Astrocyte (in vitro differentiated cells and primary cell): ENCODE data around the gene PAMR1. TPM values are rescaled to one million over a fixed set of nuclear protein-coding genes. Genes with fewer than 3 reads are reported as not detected.

ENCODE experiments used
- DNase-seq: peaks from one replicate; pipeline ENCODE4 v3.0.0-alpha.2; 2010; ENCODE audit warnings: low read depth
- FAIRE-seq: peaks from 2 replicates; lab custom pipeline; 2011; peaks lifted over from hg19 to GRCh38; lab: Jason Lieb, UNC
- H2AFZ ChIP-seq: 2 replicates; pipeline ENCODE4 v1.6.0; 2012; ENCODE audit warnings: low read depth, low read length, inconsistent platforms
- H3K27ac ChIP-seq: 2 replicates; pipeline ENCODE4 v1.5.1; 2011; ENCODE audit warnings: low read depth, low read length, inconsistent platforms
- H3K27me3 ChIP-seq: 2 replicates; pipeline ENCODE4 v1.6.0; 2011; ENCODE audit warnings: low read length, inconsistent platforms; ENCODE audit not compliant: insufficient read depth
- H3K36me3 ChIP-seq: 2 replicates; pipeline ENCODE4 v1.5.1; 2011; ENCODE audit warnings: low read length, inconsistent platforms; ENCODE audit not compliant: insufficient read depth
- H3K4me1 ChIP-seq: 2 replicates; pipeline ENCODE4 v1.5.1; 2011; ENCODE audit warnings: low read length, inconsistent platforms; ENCODE audit not compliant: insufficient read depth
- H3K4me2 ChIP-seq: 2 replicates; pipeline ENCODE4 v1.6.0; 2012; ENCODE audit warnings: low read length, inconsistent platforms
- H3K4me3 ChIP-seq: 2 replicates; pipeline ENCODE4 v1.5.1; 2011; ENCODE audit warnings: low read depth, mild to moderate bottlenecking, low read length, inconsistent platforms; ENCODE audit not compliant: insufficient read depth
- H3K79me2 ChIP-seq: 2 replicates; pipeline ENCODE4 v1.6.0; 2012; ENCODE audit warnings: mild to moderate bottlenecking, low read length, inconsistent platforms; ENCODE audit not compliant: insufficient read depth
- H3K9ac ChIP-seq: 2 replicates; pipeline ENCODE4 v1.6.0; 2012; ENCODE audit warnings: mild to moderate bottlenecking, low read length, inconsistent platforms
- H3K9me3 ChIP-seq: 2 replicates; pipeline ENCODE4 v1.5.1; 2012; ENCODE audit warnings: low read depth, mild to moderate bottlenecking, low read length, inconsistent platforms; ENCODE audit not compliant: insufficient read depth
- H4K20me1 ChIP-seq: 2 replicates; pipeline ENCODE4 v1.6.0; 2012; ENCODE audit warnings: low read length, inconsistent platforms; ENCODE audit not compliant: insufficient read depth
- H3K27ac Mint-ChIP-seq: one replicate; pipeline ENCODE4 v1.8.0; 2021; ENCODE audit warnings: mild to moderate bottlenecking, mixed read lengths; ENCODE audit not compliant: unreplicated experiment
- H3K27me3 Mint-ChIP-seq: one replicate; pipeline ENCODE4 v1.8.0; 2021; ENCODE audit warnings: low read depth, mixed read lengths; ENCODE audit not compliant: unreplicated experiment
- H3K36me3 Mint-ChIP-seq: one replicate; pipeline ENCODE4 v1.8.0; 2021; ENCODE audit warnings: low read depth, mixed read lengths; ENCODE audit not compliant: unreplicated experiment
- H3K4me1 Mint-ChIP-seq: one replicate; pipeline ENCODE4 v1.8.0; 2021; ENCODE audit warnings: low read depth, mixed read lengths; ENCODE audit not compliant: unreplicated experiment
- H3K4me3 Mint-ChIP-seq: one replicate; pipeline ENCODE4 v1.8.0; 2021; ENCODE audit warnings: mild to moderate bottlenecking, moderate library complexity, mixed read lengths; ENCODE audit not compliant: unreplicated experiment
- H3K9me3 Mint-ChIP-seq: one replicate; pipeline ENCODE4 v1.8.0; 2021; ENCODE audit warnings: mild to moderate bottlenecking, mixed read lengths; ENCODE audit not compliant: unreplicated experiment
- EZH2 ChIP-seq: IDR thresholded peaks from 2 replicates; pipeline ENCODE4 v1.6.1; 2012; ENCODE audit warnings: mild to moderate bottlenecking, low read length, inconsistent platforms; ENCODE audit not compliant: insufficient read depth
- total RNA-seq: library from RNA; stranded (reverse); gene quantifications from 2 replicates; pipeline ENCODE4 v1.2.1, GENCODE V29; 2021
- TF ChIP-seq, protein P1 (sequence below): IDR thresholded peaks from 2 replicates; pipeline ENCODE4 v1.5.1; 2011; ENCODE audit warnings: low read depth, mild to moderate bottlenecking, inconsistent platforms, low read length, moderate library complexity; ENCODE audit not compliant: insufficient read depth

PAMR1 gene
- total RNA-seq, 1 donor from 2014 or later, result 12.6 TPM

DNA sequence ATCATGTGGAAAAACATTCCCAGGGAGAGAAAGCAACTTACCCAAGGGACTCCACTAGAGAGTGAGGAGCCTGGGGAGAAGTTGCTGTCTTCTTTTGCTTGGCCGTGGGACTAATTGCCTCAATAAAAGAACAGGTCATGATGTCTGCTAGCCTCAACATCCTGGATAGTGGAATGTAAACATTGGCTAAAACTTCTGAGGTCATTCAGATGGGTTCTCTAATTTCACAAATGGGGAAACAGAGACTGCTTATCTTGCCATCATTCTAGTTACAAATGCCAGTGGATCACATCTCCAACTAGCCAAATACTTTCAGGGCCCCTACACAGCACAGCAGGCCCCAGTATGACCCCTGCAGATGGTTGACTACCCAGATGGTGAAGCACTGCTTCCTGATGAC is 28.4 kb upstream of the PAMR1 start:
- Histone ChIP-seq H2AFZ (no peak overlapping the region), H3K79me2 (no peaks in the 10 kb centered on the region), H3K27ac (peak overlapping the region; percentile 36), H3K4me2 (peak overlapping the region; percentile 49), H3K9me3 (no peaks in the 10 kb centered on the region), H3K4me1 (peaks cover 26% of the 10 kb centered on the region), H3K4me3 (no peak overlapping the region), H3K36me3 (no peaks in the 10 kb centered on the region), H3K27me3 (no peaks in the 10 kb centered on the region), H3K9ac (no peak overlapping the region), H4K20me1 (no peaks in the 10 kb centered on the region)
- FAIRE-seq (no peak), DNase-seq (peak; percentile 96)
- H3K36me3 Mint-ChIP-seq, result no peaks in the 10 kb centered on the region
- H3K9me3 Mint-ChIP-seq, result no peaks in the 10 kb centered on the region
- H3K4me1 Mint-ChIP-seq, result peaks cover 35% of the 10 kb centered on the region
- TF ChIP-seq, protein P1, sequence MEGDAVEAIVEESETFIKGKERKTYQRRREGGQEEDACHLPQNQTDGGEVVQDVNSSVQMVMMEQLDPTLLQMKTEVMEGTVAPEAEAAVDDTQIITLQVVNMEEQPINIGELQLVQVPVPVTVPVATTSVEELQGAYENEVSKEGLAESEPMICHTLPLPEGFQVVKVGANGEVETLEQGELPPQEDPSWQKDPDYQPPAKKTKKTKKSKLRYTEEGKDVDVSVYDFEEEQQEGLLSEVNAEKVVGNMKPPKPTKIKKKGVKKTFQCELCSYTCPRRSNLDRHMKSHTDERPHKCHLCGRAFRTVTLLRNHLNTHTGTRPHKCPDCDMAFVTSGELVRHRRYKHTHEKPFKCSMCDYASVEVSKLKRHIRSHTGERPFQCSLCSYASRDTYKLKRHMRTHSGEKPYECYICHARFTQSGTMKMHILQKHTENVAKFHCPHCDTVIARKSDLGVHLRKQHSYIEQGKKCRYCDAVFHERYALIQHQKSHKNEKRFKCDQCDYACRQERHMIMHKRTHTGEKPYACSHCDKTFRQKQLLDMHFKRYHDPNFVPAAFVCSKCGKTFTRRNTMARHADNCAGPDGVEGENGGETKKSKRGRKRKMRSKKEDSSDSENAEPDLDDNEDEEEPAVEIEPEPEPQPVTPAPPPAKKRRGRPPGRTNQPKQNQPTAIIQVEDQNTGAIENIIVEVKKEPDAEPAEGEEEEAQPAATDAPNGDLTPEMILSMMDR, result no peak
- no peak for TF ChIP-seq EZH2
- no peaks in the 10 kb centered on the region for H3K27me3 Mint-ChIP-seq
- peak overlapping the region; percentile 4 for H3K4me3 Mint-ChIP-seq
- peak overlapping the region; percentile 59 for H3K27ac Mint-ChIP-seq

DNA sequence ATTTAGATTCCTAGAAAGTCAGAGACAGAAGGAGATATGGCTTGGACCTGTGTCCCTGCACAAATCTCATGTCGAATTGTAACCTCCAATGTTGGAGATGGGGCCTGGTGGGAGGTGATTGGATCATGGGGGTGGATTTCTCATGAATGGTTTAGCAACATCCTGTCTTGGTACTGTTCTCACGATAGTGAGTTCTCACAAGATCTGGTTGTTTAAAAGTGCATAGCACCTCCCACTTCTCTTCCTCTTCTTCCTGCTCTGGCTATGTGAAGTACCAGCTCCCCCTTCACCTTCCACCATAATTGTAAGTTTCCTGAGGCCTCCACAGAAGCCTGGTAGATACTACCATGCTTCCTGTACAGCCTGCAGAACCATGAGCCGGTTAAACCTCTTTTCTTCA is 27.6 kb upstream of the PAMR1 start:
- no peak for FAIRE-seq
- H3K9me3 Mint-ChIP-seq, result peaks cover under 1% of the 10 kb centered on the region
- no peaks in the 10 kb centered on the region for H3K36me3 Mint-ChIP-seq
- no peak overlapping the region for H3K27ac ChIP-seq
- no peaks in the 10 kb centered on the region for H3K27me3 ChIP-seq
- no peak for TF ChIP-seq EZH2
- TF ChIP-seq, protein P1, result no peak
- no peaks in the 10 kb centered on the region for H3K79me2 ChIP-seq
- H3K27me3 Mint-ChIP-seq, result no peaks in the 10 kb centered on the region
- H3K9me3 ChIP-seq, result no peaks in the 10 kb centered on the region
- H3K4me3 Mint-ChIP-seq, result no peak overlapping the region
- no peaks in the 10 kb centered on the region for H3K36me3 ChIP-seq
- peaks cover 26% of the 10 kb centered on the region for H3K4me1 ChIP-seq
- no peak overlapping the region for H3K4me3 ChIP-seq
- peaks cover 39% of the 10 kb centered on the region for H3K4me1 Mint-ChIP-seq
- no peak for DNase-seq
- no peak overlapping the region for H3K27ac Mint-ChIP-seq
- no peak overlapping the region for H2AFZ ChIP-seq
- no peak overlapping the region for H3K9ac ChIP-seq
- H4K20me1 ChIP-seq, result no peaks in the 10 kb centered on the region
- no peak overlapping the region for H3K4me2 ChIP-seq

DNA sequence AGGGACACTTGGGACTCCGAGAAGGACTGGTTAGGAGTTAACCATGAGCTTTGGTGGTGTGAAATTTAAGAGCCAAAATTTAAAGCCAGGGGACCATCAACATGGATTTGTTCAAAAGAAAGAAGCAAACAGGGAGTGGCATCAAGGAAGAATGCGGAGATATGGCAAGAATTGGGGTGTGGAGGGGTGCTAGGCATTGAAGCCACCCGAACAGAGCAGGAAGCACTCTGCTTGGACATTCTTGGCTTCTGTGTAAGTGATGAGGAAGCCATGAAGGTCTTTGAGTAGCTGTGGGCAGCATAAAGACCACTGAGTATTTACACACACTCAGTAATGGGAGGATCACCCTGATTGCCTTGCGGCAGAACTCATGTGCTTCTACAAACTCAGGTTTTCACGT is 27.2 kb upstream of the PAMR1 start:
- no peaks in the 10 kb centered on the region for H3K27me3 Mint-ChIP-seq
- FAIRE-seq (no peak), DNase-seq (no peak)
- Histone ChIP-seq H3K9ac (no peak overlapping the region), H2AFZ (no peak overlapping the region), H3K4me2 (no peak overlapping the region), H4K20me1 (no peaks in the 10 kb centered on the region), H3K4me1 (peaks cover 26% of the 10 kb centered on the region), H3K27ac (no peak overlapping the region), H3K79me2 (no peaks in the 10 kb centered on the region), H3K36me3 (no peaks in the 10 kb centered on the region), H3K9me3 (no peaks in the 10 kb centered on the region), H3K27me3 (no peaks in the 10 kb centered on the region), H3K4me3 (no peak overlapping the region)
- H3K9me3 Mint-ChIP-seq, result peaks cover 3% of the 10 kb centered on the region
- TF ChIP-seq, protein P1, result no peak
- TF ChIP-seq EZH2, result no peak
- peaks cover 41% of the 10 kb centered on the region for H3K4me1 Mint-ChIP-seq
- H3K4me3 Mint-ChIP-seq, result no peak overlapping the region
- no peaks in the 10 kb centered on the region for H3K36me3 Mint-ChIP-seq
- no peak overlapping the region for H3K27ac Mint-ChIP-seq
